GM12872 (cell line): ENCODE data around the gene BCKDK.

Experiments
- CTCF ChIP-seq: IDR thresholded peaks from 3 replicates; pipeline ENCODE4 v1.5.1; 2011; ENCODE audit warnings: low read depth, mild to moderate bottlenecking, low read length, moderate library complexity; ENCODE audit not compliant: insufficient read depth

Gene BCKDK

GRCh38 chr16:31108035-31108793, at the start of gene BCKDK:
BCKDK (plus strand) TSS chr16:31108386; CDS start chr16:31109224, 838 bp downstream.
- TF ChIP-seq CTCF, result no peak

GRCh38 chr16:31061126-31061812, 46.9 kb upstream of the BCKDK start:
- TF ChIP-seq CTCF, result no peak

GRCh38 chr16:31061813-31062440, 46.3 kb upstream of the BCKDK start:
- no peak for TF ChIP-seq CTCF

GRCh38 chr16:31063495-31063842, 44.7 kb upstream of the BCKDK start:
- no peak for TF ChIP-seq CTCF

- TF ChIP-seq CTCF, result no peak
These were observed 44.2 kb upstream of the BCKDK start for GRCh38 chr16:31063843-31064611.

GRCh38 chr16:31064882-31065461, 43.2 kb upstream of the BCKDK start:
- TF ChIP-seq CTCF, result no peak
